ENCODE results near the gene GNGT1. TPM values are rescaled to one million over a fixed set of nuclear protein-coding genes. Genes with fewer than 3 reads are reported as not detected.

The GNGT1 gene
- total and polyA plus RNA-seq, 2 experiments from 2014 or later: not detected

GRCh38 chr7:93923942-93924341 is 17.6 kb downstream of the GNGT1 start:
- H3K4me3 ChIP-seq: peak overlapping the region; percentile 96
- H3K9me3 ChIP-seq (ENCODE audit: low read depth): no peaks in the 10 kb centered on the region
- in situ Hi-C loops (cut with MboI): no loop called here
- H3K27ac ChIP-seq: peak overlapping the region; percentile 91
- H3K36me3 ChIP-seq (ENCODE audit: low read depth): peaks cover 9% of the 10 kb centered on the region; the same call in 1 of the 2 replicates
- H4K20me1 ChIP-seq (ENCODE audit: insufficient read depth): no peaks in the 10 kb centered on the region; the same call in 1 of the 2 replicates
- peak overlapping the region; percentile 89 for H3K9ac ChIP-seq
- TF ChIP-seq EZH2phosphoT487 (IDR thresholded peaks at IDR 0.05; ENCODE audit: insufficient read depth, low read depth) (no peak), EZH2 (IDR thresholded peaks at IDR 0.05; ENCODE audit: insufficient read depth, poor library complexity, severe bottlenecking) (no peak)
- peaks cover 20% of the 10 kb centered on the region for H3K4me1 ChIP-seq (ENCODE audit: insufficient read depth)
- peak overlapping the region; percentile 96 for H3K4me2 ChIP-seq (ENCODE audit: unreplicated experiment)
- H3K27me3 ChIP-seq (replicated peaks; ENCODE audit: insufficient read depth): no peaks in the 10 kb centered on the region
- no peaks in the 10 kb centered on the region for H3K9me2 ChIP-seq (ENCODE audit: insufficient read depth)
- H3K79me2 ChIP-seq (ENCODE audit: insufficient read depth): peaks cover 60% of the 10 kb centered on the region
- H2AFZ ChIP-seq: peak overlapping the region; percentile 91
- peak; percentile 48 for DNase-seq
- 0% methylated on average over 1 of the region's 1 CpG for WGBS, 2 experiments (ENCODE audit: low coverage in 1 of 2, low lambda C conversion rate in 2 of 2, missing lambda C conversion rate in 2 of 2)
- H3F3A ChIP-seq (ENCODE audit: insufficient read depth): peaks cover 44% of the 10 kb centered on the region

- Histone ChIP-seq H3K4me2 (ENCODE audit: unreplicated experiment) (no peak overlapping the region), H3K9ac (no peak overlapping the region), H3K27me3 (replicated peaks; ENCODE audit: insufficient read depth) (no peaks in the 10 kb centered on the region), H3K79me2 (ENCODE audit: insufficient read depth) (peaks cover 41% of the 10 kb centered on the region), H2AFZ (no peak overlapping the region), H3K4me3 (no peak overlapping the region), H4K20me1 (ENCODE audit: insufficient read depth) (no peaks in the 10 kb centered on the region; the same call in 1 of the 2 replicates), H3K9me3 (ENCODE audit: low read depth) (no peaks in the 10 kb centered on the region), H3K9me2 (ENCODE audit: insufficient read depth) (no peaks in the 10 kb centered on the region), H3K36me3 (ENCODE audit: low read depth) (peaks cover 9% of the 10 kb centered on the region; the same call in 1 of the 2 replicates), H3K27ac (no peak overlapping the region), H3F3A (ENCODE audit: insufficient read depth) (peaks cover 40% of the 10 kb centered on the region), H3K4me1 (ENCODE audit: insufficient read depth) (peaks cover 7% of the 10 kb centered on the region)
- TF ChIP-seq EZH2 (IDR thresholded peaks at IDR 0.05; ENCODE audit: insufficient read depth, poor library complexity, severe bottlenecking) (no peak), EZH2phosphoT487 (IDR thresholded peaks at IDR 0.05; ENCODE audit: insufficient read depth, low read depth) (no peak)
- no peak for DNase-seq
- WGBS, 2 experiments (ENCODE audit: low coverage in 1 of 2, low lambda C conversion rate in 2 of 2, missing lambda C conversion rate in 2 of 2): 65 to 71% methylated on average over 1 of the region's 1 CpG
- in situ Hi-C loops (cut with MboI): no loop called here
Observed at GRCh38 chr7:93926800-93927199, 20.4 kb downstream of the GNGT1 start.

GRCh38 chr7:93927585-93927984 is 21.2 kb downstream of the GNGT1 start:
- Histone ChIP-seq H3K4me3 (no peak overlapping the region), H3K9me2 (ENCODE audit: insufficient read depth) (no peaks in the 10 kb centered on the region), H3K79me2 (ENCODE audit: insufficient read depth) (peaks cover 33% of the 10 kb centered on the region), H3K4me1 (ENCODE audit: insufficient read depth) (peaks cover 7% of the 10 kb centered on the region), H3K4me2 (ENCODE audit: unreplicated experiment) (no peak overlapping the region), H3K9ac (no peak overlapping the region), H3K9me3 (ENCODE audit: low read depth) (no peaks in the 10 kb centered on the region), H3K36me3 (ENCODE audit: low read depth) (peaks cover 9% of the 10 kb centered on the region; the same call in 1 of the 2 replicates), H3F3A (ENCODE audit: insufficient read depth) (peaks cover 35% of the 10 kb centered on the region), H2AFZ (no peak overlapping the region), H3K27me3 (replicated peaks; ENCODE audit: insufficient read depth) (no peaks in the 10 kb centered on the region), H3K27ac (no peak overlapping the region), H4K20me1 (ENCODE audit: insufficient read depth) (no peaks in the 10 kb centered on the region; the same call in 1 of the 2 replicates)
- TF ChIP-seq EZH2phosphoT487 (IDR thresholded peaks at IDR 0.05; ENCODE audit: insufficient read depth, low read depth): no peak
- TF ChIP-seq EZH2 (IDR thresholded peaks at IDR 0.05; ENCODE audit: insufficient read depth, poor library complexity, severe bottlenecking): no peak
- in situ Hi-C loops (cut with MboI): no loop called here
- WGBS, 2 experiments (ENCODE audit: low coverage in 1 of 2, low lambda C conversion rate in 2 of 2, missing lambda C conversion rate in 2 of 2): 74 to 77% methylated on average over 3 of the region's 3 CpGs
- DNase-seq: no peak

- WGBS, 2 experiments (ENCODE audit: low coverage in 1 of 2, low lambda C conversion rate in 2 of 2, missing lambda C conversion rate in 2 of 2): 81 to 83% methylated on average over 3 of the region's 3 CpGs
- in situ Hi-C loops (cut with MboI): no loop called here
Observed at GRCh38 chr7:93931655-93932054, 25.3 kb downstream of the GNGT1 start.

More at GRCh38 chr7:93931655-93932054, 25.3 kb downstream of the GNGT1 start:
- Histone ChIP-seq H3K9me3 (ENCODE audit: low read depth) (no peaks in the 10 kb centered on the region), H3K27ac (no peak overlapping the region), H3K4me2 (ENCODE audit: unreplicated experiment) (no peak overlapping the region), H3K27me3 (replicated peaks; ENCODE audit: insufficient read depth) (no peaks in the 10 kb centered on the region), H3K9ac (no peak overlapping the region), H3F3A (ENCODE audit: insufficient read depth) (peaks cover 21% of the 10 kb centered on the region; the same call in 1 of the 2 replicates), H2AFZ (no peak overlapping the region), H3K4me3 (no peak overlapping the region), H3K4me1 (ENCODE audit: insufficient read depth) (no peaks in the 10 kb centered on the region), H3K79me2 (ENCODE audit: insufficient read depth) (no peaks in the 10 kb centered on the region), H3K36me3 (ENCODE audit: low read depth) (peaks cover 1% of the 10 kb centered on the region; the same call in 1 of the 2 replicates), H3K9me2 (ENCODE audit: insufficient read depth) (no peaks in the 10 kb centered on the region), H4K20me1 (ENCODE audit: insufficient read depth) (no peaks in the 10 kb centered on the region)
- no peak for DNase-seq
- TF ChIP-seq EZH2 (IDR thresholded peaks at IDR 0.05; ENCODE audit: insufficient read depth, poor library complexity, severe bottlenecking) (no peak), EZH2phosphoT487 (IDR thresholded peaks at IDR 0.05; ENCODE audit: insufficient read depth, low read depth) (no peak)
